ENCODE measurements around the gene RDM1.

DNA sequence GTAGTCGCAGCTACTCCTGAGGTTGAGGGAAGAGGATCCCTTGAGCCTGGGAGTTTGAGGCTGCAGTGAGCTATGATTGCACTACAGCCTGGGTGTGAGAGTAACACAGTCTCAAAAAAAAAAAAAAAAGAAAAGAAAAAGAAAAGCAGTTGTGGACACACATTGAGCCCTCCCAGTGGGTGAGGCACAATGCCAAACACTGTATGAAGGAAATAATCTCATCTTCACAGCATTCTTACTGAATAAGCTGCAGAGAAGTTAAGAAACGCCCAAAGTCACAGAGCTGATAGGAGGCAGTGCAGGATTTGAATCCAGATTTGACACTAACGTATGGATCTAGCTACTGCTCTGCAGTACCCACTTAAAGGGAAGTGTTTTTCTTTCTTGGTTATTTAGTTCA, 18.8 kb upstream of the RDM1 start:
- TF ChIP-seq, protein P1, sequence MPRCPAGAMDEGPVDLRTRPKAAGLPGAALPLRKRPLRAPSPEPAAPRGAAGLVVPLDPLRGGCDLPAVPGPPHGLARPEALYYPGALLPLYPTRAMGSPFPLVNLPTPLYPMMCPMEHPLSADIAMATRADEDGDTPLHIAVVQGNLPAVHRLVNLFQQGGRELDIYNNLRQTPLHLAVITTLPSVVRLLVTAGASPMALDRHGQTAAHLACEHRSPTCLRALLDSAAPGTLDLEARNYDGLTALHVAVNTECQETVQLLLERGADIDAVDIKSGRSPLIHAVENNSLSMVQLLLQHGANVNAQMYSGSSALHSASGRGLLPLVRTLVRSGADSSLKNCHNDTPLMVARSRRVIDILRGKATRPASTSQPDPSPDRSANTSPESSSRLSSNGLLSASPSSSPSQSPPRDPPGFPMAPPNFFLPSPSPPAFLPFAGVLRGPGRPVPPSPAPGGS (IDR thresholded peaks at IDR 0.05): no peak
- TF ChIP-seq JUNB (IDR thresholded peaks at IDR 0.05): no peak
- no peak for TF ChIP-seq BHLHE40 (IDR thresholded peaks at IDR 0.05; ENCODE audit: low read depth, low read length)
- TF ChIP-seq, protein P2, sequence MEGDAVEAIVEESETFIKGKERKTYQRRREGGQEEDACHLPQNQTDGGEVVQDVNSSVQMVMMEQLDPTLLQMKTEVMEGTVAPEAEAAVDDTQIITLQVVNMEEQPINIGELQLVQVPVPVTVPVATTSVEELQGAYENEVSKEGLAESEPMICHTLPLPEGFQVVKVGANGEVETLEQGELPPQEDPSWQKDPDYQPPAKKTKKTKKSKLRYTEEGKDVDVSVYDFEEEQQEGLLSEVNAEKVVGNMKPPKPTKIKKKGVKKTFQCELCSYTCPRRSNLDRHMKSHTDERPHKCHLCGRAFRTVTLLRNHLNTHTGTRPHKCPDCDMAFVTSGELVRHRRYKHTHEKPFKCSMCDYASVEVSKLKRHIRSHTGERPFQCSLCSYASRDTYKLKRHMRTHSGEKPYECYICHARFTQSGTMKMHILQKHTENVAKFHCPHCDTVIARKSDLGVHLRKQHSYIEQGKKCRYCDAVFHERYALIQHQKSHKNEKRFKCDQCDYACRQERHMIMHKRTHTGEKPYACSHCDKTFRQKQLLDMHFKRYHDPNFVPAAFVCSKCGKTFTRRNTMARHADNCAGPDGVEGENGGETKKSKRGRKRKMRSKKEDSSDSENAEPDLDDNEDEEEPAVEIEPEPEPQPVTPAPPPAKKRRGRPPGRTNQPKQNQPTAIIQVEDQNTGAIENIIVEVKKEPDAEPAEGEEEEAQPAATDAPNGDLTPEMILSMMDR (IDR thresholded peaks at IDR 0.05): no peak
- TF ChIP-seq, protein P3, sequence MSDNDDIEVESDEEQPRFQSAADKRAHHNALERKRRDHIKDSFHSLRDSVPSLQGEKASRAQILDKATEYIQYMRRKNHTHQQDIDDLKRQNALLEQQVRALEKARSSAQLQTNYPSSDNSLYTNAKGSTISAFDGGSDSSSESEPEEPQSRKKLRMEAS (IDR thresholded peaks at IDR 0.05): no peak

All from A549 (cell line).